ENCODE measurements around the gene FAM177B.
"Not testable (repeated sequence)": the region's sequence is repeated elsewhere in the genome, so short reads cannot be mapped to it uniquely, and the experiment has no call there.

The FAM177B gene

DNA sequence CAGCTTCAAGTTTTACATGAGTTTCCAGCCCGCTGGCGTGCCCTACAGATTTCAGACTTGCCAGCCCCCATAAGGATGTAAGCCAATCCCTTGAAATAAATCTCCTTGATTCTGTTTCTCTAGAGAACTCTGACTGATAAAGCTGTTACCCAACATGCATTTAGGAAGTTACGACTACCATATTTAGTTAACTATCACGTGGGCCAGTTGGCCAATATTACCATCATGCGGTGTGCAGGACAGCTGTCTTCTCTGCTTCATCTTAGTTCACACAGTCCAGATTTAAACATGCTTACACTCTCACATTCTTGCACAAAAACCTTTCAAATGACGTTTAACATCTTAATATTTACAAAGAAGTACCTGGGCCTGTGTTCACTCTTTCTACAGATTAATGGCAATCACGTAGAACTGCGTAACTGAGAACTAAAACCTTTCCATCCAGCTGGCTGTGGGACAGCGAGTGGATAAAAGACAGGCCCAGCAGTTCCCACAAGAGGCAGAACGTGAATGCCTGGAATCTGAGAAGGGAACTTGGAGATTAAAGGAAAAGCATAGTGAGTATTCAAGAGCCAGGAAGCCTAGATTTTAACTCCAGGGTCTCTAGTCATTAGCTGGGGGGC lies 20.8 kb downstream of the FAM177B start:
- Mint-ChIP-seq H3K27ac (no peak overlapping the region), H3K36me3 (ENCODE audit: low read depth) (no peaks in the 10 kb centered on the region), H3K4me1 (ENCODE audit: low read depth) (no peaks in the 10 kb centered on the region), H3K4me3 (no peak overlapping the region), H3K9me3 (no peaks in the 10 kb centered on the region), H3K27me3 (peaks cover 6% of the 10 kb centered on the region)
- intact Hi-C loops (cut with micrococcal nuclease): no loop called here

- no peak overlapping the region for H3K27ac Mint-ChIP-seq
- intact Hi-C loops (cut with micrococcal nuclease): no loop called here
- H3K27me3 Mint-ChIP-seq: peaks cover 7% of the 10 kb centered on the region
- H3K9me3 Mint-ChIP-seq: no peaks in the 10 kb centered on the region
- no peaks in the 10 kb centered on the region for H3K4me1 Mint-ChIP-seq (ENCODE audit: low read depth)
- no peak overlapping the region for H3K4me3 Mint-ChIP-seq
- no peaks in the 10 kb centered on the region for H3K36me3 Mint-ChIP-seq (ENCODE audit: low read depth)
These were observed 22.5 kb downstream of the FAM177B start for GRCh38 chr1:222759451-222760035.

DNA sequence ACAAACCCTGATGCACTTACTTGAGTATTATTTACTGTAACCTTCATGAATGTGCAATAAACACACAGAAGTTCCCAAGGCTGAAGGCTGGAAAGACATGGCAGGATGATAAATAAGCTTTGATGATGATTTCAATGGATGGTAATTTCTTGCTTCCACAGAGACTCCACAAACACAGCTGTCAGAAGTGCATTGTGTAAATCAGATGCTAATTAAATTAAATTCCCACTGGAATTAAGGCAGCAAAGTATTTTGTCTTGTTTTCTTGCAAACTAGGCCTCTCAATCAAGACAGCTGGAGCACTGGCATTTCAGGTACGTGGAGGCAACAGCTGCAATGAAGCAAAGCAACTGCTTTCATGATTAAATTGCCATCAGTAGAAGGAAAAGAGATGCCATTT lies 24.1 kb downstream of the FAM177B start:
- Mint-ChIP-seq H3K4me3 (no peak overlapping the region), H3K9me3 (no peaks in the 10 kb centered on the region), H3K4me1 (ENCODE audit: low read depth) (no peaks in the 10 kb centered on the region), H3K27me3 (peaks cover 7% of the 10 kb centered on the region), H3K36me3 (ENCODE audit: low read depth) (no peaks in the 10 kb centered on the region), H3K27ac (no peak overlapping the region)
- intact Hi-C loops (cut with micrococcal nuclease): no loop called here

GRCh38 chr1:222762178-222762577 lies 25.2 kb downstream of the FAM177B start:
- intact Hi-C loops (cut with micrococcal nuclease); H3K27me3 Mint-ChIP-seq; H3K4me3 Mint-ChIP-seq; H3K27ac Mint-ChIP-seq; H3K36me3 Mint-ChIP-seq (ENCODE audit: low read depth); H3K4me1 Mint-ChIP-seq (ENCODE audit: low read depth); H3K9me3 Mint-ChIP-seq: not testable (repeated sequence)

GRCh38 chr1:222767152-222767571 lies 30.2 kb downstream of the FAM177B start:
- peaks cover 8% of the 10 kb centered on the region for H3K4me1 Mint-ChIP-seq (ENCODE audit: low read depth)
- H3K27ac Mint-ChIP-seq: no peak overlapping the region
- H3K36me3 Mint-ChIP-seq (ENCODE audit: low read depth): no peaks in the 10 kb centered on the region
- intact Hi-C loops (cut with micrococcal nuclease): no loop called here
- peaks cover 17% of the 10 kb centered on the region for H3K9me3 Mint-ChIP-seq
- H3K4me3 Mint-ChIP-seq: no peak overlapping the region
- H3K27me3 Mint-ChIP-seq: peaks cover 3% of the 10 kb centered on the region

- Mint-ChIP-seq H3K4me1 (ENCODE audit: low read depth) (peaks cover 8% of the 10 kb centered on the region), H3K36me3 (ENCODE audit: low read depth) (no peaks in the 10 kb centered on the region), H3K9me3 (peaks cover 17% of the 10 kb centered on the region), H3K27ac (no peak overlapping the region), H3K27me3 (peaks cover 3% of the 10 kb centered on the region), H3K4me3 (no peak overlapping the region)
- intact Hi-C loops (cut with micrococcal nuclease): no loop called here
These were observed 31.6 kb downstream of the FAM177B start for GRCh38 chr1:222768592-222768991.

DNA sequence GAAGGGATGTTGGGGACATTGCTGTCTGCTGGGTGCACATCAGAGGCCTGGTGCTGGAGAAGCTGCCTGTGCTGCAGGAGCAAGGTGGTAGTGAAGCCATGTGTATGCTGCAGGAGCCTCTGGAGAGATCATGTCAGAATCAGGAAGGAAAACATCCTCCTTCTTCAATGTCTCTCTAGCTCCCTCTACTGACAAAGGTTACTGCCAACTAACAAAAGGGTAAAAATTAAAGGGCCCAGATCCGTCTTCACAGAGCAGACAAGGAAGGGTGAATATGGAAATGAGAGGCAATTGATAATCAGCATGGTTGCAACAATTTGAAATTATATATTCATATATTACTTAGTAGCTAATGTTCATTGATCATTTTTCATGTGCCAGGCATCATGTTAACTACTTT lies 32.2 kb downstream of the FAM177B start:
- Mint-ChIP-seq H3K36me3 (ENCODE audit: low read depth) (no peaks in the 10 kb centered on the region), H3K27me3 (peaks cover 2% of the 10 kb centered on the region), H3K4me1 (ENCODE audit: low read depth) (peaks cover 8% of the 10 kb centered on the region), H3K27ac (no peak overlapping the region), H3K9me3 (peaks cover 17% of the 10 kb centered on the region), H3K4me3 (no peak overlapping the region)
- intact Hi-C loops (cut with micrococcal nuclease): no loop called here

GRCh38 chr1:222769971-222770620 lies 33.1 kb downstream of the FAM177B start:
- Mint-ChIP-seq H3K27me3 (peaks cover 3% of the 10 kb centered on the region), H3K9me3 (peaks cover 17% of the 10 kb centered on the region), H3K36me3 (ENCODE audit: low read depth) (no peaks in the 10 kb centered on the region), H3K27ac (no peak overlapping the region), H3K4me1 (ENCODE audit: low read depth) (peaks cover 8% of the 10 kb centered on the region), H3K4me3 (no peak overlapping the region)
- intact Hi-C loops (cut with micrococcal nuclease): no loop called here

DNA sequence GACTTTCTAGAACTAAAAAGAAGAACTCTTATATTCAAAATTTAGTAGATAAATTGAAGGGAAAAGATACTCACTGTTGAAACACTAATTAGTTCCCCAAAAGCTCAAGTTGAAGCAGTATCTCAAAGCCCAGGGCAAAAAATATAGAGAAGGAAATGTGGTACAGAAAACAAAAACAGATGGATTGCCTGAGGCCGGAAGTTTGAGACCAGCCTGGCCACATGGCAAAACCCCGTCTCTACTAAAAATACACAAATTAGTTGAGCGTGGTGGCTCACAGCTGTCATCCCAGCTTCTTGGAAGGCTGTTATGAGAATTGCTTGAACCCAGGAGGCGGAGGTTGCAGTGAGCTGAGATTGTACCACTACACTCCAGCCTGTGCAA lies 36.0 kb downstream of the FAM177B start:
- peak overlapping the region; percentile 37 for H3K4me3 Mint-ChIP-seq
- peak overlapping the region; percentile 75 for H3K27ac Mint-ChIP-seq
- intact Hi-C loops (cut with micrococcal nuclease): no loop called here
- no peaks in the 10 kb centered on the region for H3K36me3 Mint-ChIP-seq (ENCODE audit: low read depth)
- peaks cover 5% of the 10 kb centered on the region for H3K4me1 Mint-ChIP-seq (ENCODE audit: low read depth)
- H3K27me3 Mint-ChIP-seq: peaks cover 5% of the 10 kb centered on the region
- H3K9me3 Mint-ChIP-seq: peaks cover 17% of the 10 kb centered on the region

DNA sequence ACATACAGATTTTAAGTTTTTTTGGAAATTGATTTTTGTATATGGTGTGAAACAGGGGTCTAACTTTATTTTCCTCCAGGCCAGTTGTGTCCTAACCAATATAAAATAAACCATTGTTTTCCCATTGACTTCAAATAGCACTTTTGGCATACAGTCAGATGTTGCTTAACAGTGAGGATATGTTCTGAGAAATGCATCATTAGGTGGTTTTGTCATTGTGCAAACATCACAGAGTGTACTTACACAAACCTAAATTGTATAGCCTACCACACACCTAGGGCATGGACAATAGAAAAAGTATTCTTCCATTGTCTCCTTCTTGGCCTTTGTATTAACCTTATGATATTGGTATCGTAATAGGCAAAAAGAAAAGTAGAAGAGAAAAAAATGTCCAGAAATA lies 40.5 kb downstream of the FAM177B start:
- no peaks in the 10 kb centered on the region for H3K4me1 Mint-ChIP-seq (ENCODE audit: low read depth)
- no peak overlapping the region for H3K4me3 Mint-ChIP-seq
- peaks cover 8% of the 10 kb centered on the region for H3K27me3 Mint-ChIP-seq
- no peaks in the 10 kb centered on the region for H3K36me3 Mint-ChIP-seq (ENCODE audit: low read depth)
- H3K9me3 Mint-ChIP-seq: peaks cover 12% of the 10 kb centered on the region
- H3K27ac Mint-ChIP-seq: no peak overlapping the region
- intact Hi-C loops (cut with micrococcal nuclease): no loop called here

DNA sequence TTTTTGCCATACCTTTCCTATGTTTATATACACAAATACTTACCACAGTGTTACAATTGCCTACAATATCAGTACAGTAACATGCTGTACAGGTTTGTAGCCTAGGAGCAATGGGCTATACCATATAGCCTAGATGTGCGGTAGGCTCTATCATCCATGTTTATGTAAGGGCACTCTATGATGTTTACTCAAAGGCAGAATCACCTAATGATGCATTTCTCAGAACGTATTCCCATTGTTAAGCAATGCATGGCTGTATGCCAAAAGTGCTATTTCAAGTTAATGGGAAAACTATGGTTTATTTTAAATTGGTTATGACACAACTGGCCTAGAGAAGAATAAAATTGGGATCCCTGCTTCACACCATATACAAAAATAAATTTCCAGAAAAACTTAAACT lies 41.0 kb downstream of the FAM177B start:
- no peak overlapping the region for H3K4me3 Mint-ChIP-seq
- no peak overlapping the region for H3K27ac Mint-ChIP-seq
- intact Hi-C loops (cut with micrococcal nuclease): no loop called here

DNA sequence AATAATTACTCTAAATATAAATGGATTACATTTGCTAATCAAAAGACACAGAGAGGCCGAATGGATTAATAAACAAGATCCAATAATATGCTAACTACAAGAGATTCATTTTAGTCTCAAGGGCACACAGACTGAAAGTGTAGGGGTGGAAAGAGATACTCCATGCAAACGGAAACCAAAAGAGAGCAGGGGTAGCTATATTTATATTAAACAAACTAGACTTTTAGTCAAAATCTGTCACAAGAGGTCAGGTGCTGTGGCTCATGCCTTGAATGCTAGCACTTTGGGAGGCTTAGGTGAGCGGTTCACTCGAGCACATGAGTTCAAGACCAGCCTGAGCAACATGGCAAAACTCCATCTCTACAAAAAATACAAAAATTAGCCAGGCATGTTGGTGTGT lies 44.2 kb downstream of the FAM177B start:
- peaks cover 15% of the 10 kb centered on the region for H3K27me3 Mint-ChIP-seq
- intact Hi-C loops (cut with micrococcal nuclease): no loop called here
- H3K9me3 Mint-ChIP-seq: peaks cover 12% of the 10 kb centered on the region
- peaks cover 12% of the 10 kb centered on the region for H3K4me1 Mint-ChIP-seq (ENCODE audit: low read depth)
- no peak overlapping the region for H3K27ac Mint-ChIP-seq
- H3K36me3 Mint-ChIP-seq (ENCODE audit: low read depth): no peaks in the 10 kb centered on the region
- no peak overlapping the region for H3K4me3 Mint-ChIP-seq

More for the DNA sequence above, 41.0 kb downstream of the FAM177B start:
- peaks cover 12% of the 10 kb centered on the region for H3K9me3 Mint-ChIP-seq
- no peaks in the 10 kb centered on the region for H3K4me1 Mint-ChIP-seq (ENCODE audit: low read depth)
- peaks cover 8% of the 10 kb centered on the region for H3K27me3 Mint-ChIP-seq
- no peaks in the 10 kb centered on the region for H3K36me3 Mint-ChIP-seq (ENCODE audit: low read depth)

- Mint-ChIP-seq H3K9me3 (peaks cover 12% of the 10 kb centered on the region), H3K27me3 (peaks cover 15% of the 10 kb centered on the region), H3K4me3 (no peak overlapping the region), H3K36me3 (ENCODE audit: low read depth) (no peaks in the 10 kb centered on the region), H3K4me1 (ENCODE audit: low read depth) (peaks cover 18% of the 10 kb centered on the region), H3K27ac (no peak overlapping the region)
- intact Hi-C loops (cut with micrococcal nuclease): no loop called here
These were observed 46.0 kb downstream of the FAM177B start for GRCh38 chr1:222783051-222783450.

DNA sequence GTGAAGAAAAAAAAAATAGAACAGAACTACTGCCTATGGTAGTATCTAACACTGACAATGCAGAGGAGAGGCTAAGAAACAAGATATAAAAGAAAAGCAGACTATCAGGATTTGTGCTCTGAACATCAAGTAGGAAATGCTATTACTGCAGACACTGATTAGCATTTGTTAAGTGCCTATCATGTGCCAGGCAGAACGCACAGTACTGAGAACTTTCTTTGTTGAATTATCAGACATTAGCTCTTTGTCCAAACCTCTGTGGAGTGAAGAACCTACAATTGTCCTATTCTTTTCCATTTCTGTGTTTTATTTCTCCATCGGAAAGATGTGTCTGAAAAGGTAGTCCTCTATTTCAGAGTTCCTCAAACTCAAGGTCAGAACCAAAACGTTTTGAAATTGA lies 47.4 kb downstream of the FAM177B start:
- no peak overlapping the region for H3K27ac Mint-ChIP-seq
- H3K4me3 Mint-ChIP-seq: no peak overlapping the region
- H3K9me3 Mint-ChIP-seq: peaks cover 12% of the 10 kb centered on the region
- H3K4me1 Mint-ChIP-seq (ENCODE audit: low read depth): peaks cover 18% of the 10 kb centered on the region
- peaks cover 15% of the 10 kb centered on the region for H3K27me3 Mint-ChIP-seq
- no peaks in the 10 kb centered on the region for H3K36me3 Mint-ChIP-seq (ENCODE audit: low read depth)
- intact Hi-C loops (cut with micrococcal nuclease): no loop called here

All from dendritic cell treated with granulocyte-macrophage colony-stimulating factor and Interleukin-4, amounts not matched to agents 40 ng/mL and 50 ng/mL, for 4 days (primary cell).